PC-3 (cell line): ENCODE data around the gene SAMD4A.

ENCODE experiments used
- CTCF ChIP-seq: fragments of 300-600 bp; sonication (generic); conservative IDR thresholded peaks from 2 replicates; pipeline ENCODE4 v1.5.1; 2017; ENCODE audit warnings: antibody characterized with exemption, low read depth, mild to moderate bottlenecking, low read length
- EZH2 ChIP-seq: fragments of 300-600 bp; sonication (generic); IDR thresholded peaks from one replicate; pipeline ENCODE4 v1.6.1; 2017; ENCODE audit warnings: antibody characterized with exemption, mild to moderate bottlenecking, low read length; ENCODE audit not compliant: unreplicated experiment
- EZH2phosphoT487 ChIP-seq: fragments of 300-600 bp; sonication (generic); IDR thresholded peaks from 2 replicates; pipeline ENCODE4 v1.6.1; 2018; ENCODE audit warnings: mild to moderate bottlenecking, antibody characterized with exemption, low read length, borderline replicate concordance

DNA sequence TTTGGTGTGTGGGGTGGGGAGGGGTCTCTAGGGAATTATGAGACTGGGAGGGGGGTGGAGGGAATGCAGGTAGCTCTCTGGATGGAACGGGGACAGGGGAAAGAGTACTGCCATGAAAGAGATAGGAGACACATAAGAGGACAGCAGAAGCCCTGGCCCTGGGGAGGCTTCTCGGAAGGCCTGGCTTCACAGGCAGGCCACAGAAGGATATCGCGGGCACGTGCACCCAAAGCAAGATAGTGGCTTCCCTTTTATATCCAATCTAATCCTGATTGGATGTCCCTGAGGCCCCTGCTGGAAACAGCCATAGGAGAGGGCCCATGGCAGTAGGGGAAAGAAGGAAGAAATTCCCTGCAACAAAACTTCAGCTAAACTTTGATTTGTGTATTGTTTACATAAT lies 222.2 kb downstream of the SAMD4A start:
- TF ChIP-seq CTCF (no peak), EZH2 (no peak), EZH2phosphoT487 (no peak)
